Cardiac muscle cell (in vitro differentiated cells and primary cell): ENCODE measurements around the gene CLGN. TPM values are rescaled to one million over a fixed set of nuclear protein-coding genes. Genes with fewer than 3 reads are reported as not detected.
"Not testable (repeated sequence)": the region's sequence is repeated elsewhere in the genome, so short reads cannot be mapped to it uniquely, and the experiment has no call there.

Source experiments
- DNase-seq, 2 donors: peaks; one replicate each; pipeline versions ENCODE4 v3.0.0 to v3.0.0-alpha.2; 2010 to 2017; ENCODE audit warnings: low read depth in 1 of 2, low spot score in 1 of 2
- H3K27ac ChIP-seq: fragments of 200-600 bp; sonication (generic); 2 replicates; pipeline ENCODE4 v1.5.1; 2016
- H3K27me3 ChIP-seq: fragments of 200-600 bp; sonication (generic); 2 replicates; pipeline ENCODE4 v1.6.0; 2016; ENCODE audit warnings: control low read depth
- H3K36me3 ChIP-seq: fragments of 200-600 bp; sonication (generic); 2 replicates; pipeline ENCODE4 v1.5.1; 2016; ENCODE audit warnings: control low read depth
- H3K4me1 ChIP-seq: fragments of 200-600 bp; sonication (generic); 2 replicates; pipeline ENCODE4 v1.8.1; 2017; ENCODE audit warnings: low read depth, mild to moderate bottlenecking, mixed run types
- H3K4me3 ChIP-seq: fragments of 200-600 bp; sonication (generic); 2 replicates; pipeline ENCODE4 v1.5.1; 2016; ENCODE audit warnings: mild to moderate bottlenecking
- H3K9me3 ChIP-seq: fragments of 200-600 bp; sonication (generic); 2 replicates; pipeline ENCODE4 v1.5.1; 2017; ENCODE audit warnings: low read depth, mild to moderate bottlenecking, control low read depth
- CTCF ChIP-seq: IDR thresholded peaks from 2 replicates; pipeline ENCODE4 v1.5.1; 2012; ENCODE audit warnings: low read depth, mild to moderate bottlenecking, low read length
- polyA plus RNA-seq: library from polyadenylated mRNA; unstranded; fragments of >200 nt; fragmentation: Nextera tagmentation; extraction: Ambion mirVana; gene quantifications from 2 replicates; pipeline ENCODE4 v1.2.1, GENCODE V29; 2016
- total RNA-seq: library from RNA; depleted of rRNA; stranded (reverse); fragments of >200 nt; gene quantifications from 2 replicates; pipeline ENCODE4 v1.2.3, GENCODE V29; 2016

CLGN gene
- total and polyA plus RNA-seq, 2 experiments from 2014 or later: 15.1 to 18.0 TPM

GRCh38 chr4:140427919-140428471 is 547 bp upstream of the CLGN start:
- no peak for TF ChIP-seq CTCF

GRCh38 chr4:140426610-140427105 is 790 bp downstream of the CLGN start:
- no peak for TF ChIP-seq CTCF
- Histone ChIP-seq H3K36me3 (no peaks in the 10 kb centered on the region), H3K27me3 (no peaks in the 10 kb centered on the region), H3K27ac (peak overlapping the region; percentile 52), H3K4me1 (no peaks in the 10 kb centered on the region), H3K9me3 (no peaks in the 10 kb centered on the region), H3K4me3 (peak overlapping the region; percentile 61)
- DNase-seq: peak; percentile 3 to 65

More at GRCh38 chr4:140427919-140428471, 547 bp upstream of the CLGN start:
- no peaks in the 10 kb centered on the region for H3K9me3 ChIP-seq
- H3K4me3 ChIP-seq: peak overlapping the region; percentile 61
- H3K27me3 ChIP-seq: no peaks in the 10 kb centered on the region
- H3K4me1 ChIP-seq: no peaks in the 10 kb centered on the region
- H3K27ac ChIP-seq: no peak overlapping the region
- no peaks in the 10 kb centered on the region for H3K36me3 ChIP-seq
- DNase-seq: peak in 1 of 2 donors; percentile 10

- no peak for TF ChIP-seq CTCF
- DNase-seq: no peak
- no peaks in the 10 kb centered on the region for H3K36me3 ChIP-seq
Observed at GRCh38 chr4:140423106-140423505, 4.3 kb downstream of the CLGN start.

GRCh38 chr4:140413130-140413969 is 14.1 kb downstream of the CLGN start:
- not testable (repeated sequence) for H3K4me3 ChIP-seq, DNase-seq, H3K36me3 ChIP-seq, H3K27me3 ChIP-seq, H3K4me1 ChIP-seq, H3K9me3 ChIP-seq, H3K27ac ChIP-seq

More at GRCh38 chr4:140423106-140423505, 4.3 kb downstream of the CLGN start:
- H3K27ac ChIP-seq: no peak overlapping the region
- no peaks in the 10 kb centered on the region for H3K4me1 ChIP-seq
- no peaks in the 10 kb centered on the region for H3K9me3 ChIP-seq
- no peaks in the 10 kb centered on the region for H3K27me3 ChIP-seq
- H3K4me3 ChIP-seq: no peak overlapping the region

GRCh38 chr4:140408974-140409373 is 18.5 kb downstream of the CLGN start:
- H3K36me3 ChIP-seq: no peaks in the 10 kb centered on the region
- H3K27ac ChIP-seq: no peak overlapping the region
- H3K4me3 ChIP-seq: no peak overlapping the region
- H3K27me3 ChIP-seq: no peaks in the 10 kb centered on the region
- DNase-seq: no peak
- TF ChIP-seq CTCF: no peak
- H3K4me1 ChIP-seq: peaks cover 5% of the 10 kb centered on the region
- H3K9me3 ChIP-seq: no peaks in the 10 kb centered on the region

GRCh38 chr4:140406292-140406691 is 21.2 kb downstream of the CLGN start:
- Histone ChIP-seq H3K4me3 (no peak overlapping the region), H3K4me1 (peaks cover 5% of the 10 kb centered on the region), H3K36me3 (no peaks in the 10 kb centered on the region), H3K9me3 (no peaks in the 10 kb centered on the region), H3K27me3 (no peaks in the 10 kb centered on the region), H3K27ac (no peak overlapping the region)
- DNase-seq: no peak
- no peak for TF ChIP-seq CTCF
